Middle frontal gyrus (tissue), 1 donor: ENCODE data around the gene LY86.
A peak's percentile ranks its signal among the peaks of the same experiment; 100 is the strongest.
"Not testable (repeated sequence)": the region's sequence is repeated elsewhere in the genome, so short reads cannot be mapped to it uniquely, and the experiment has no call there.

ENCODE experiments used
- DNase-seq: peaks from one replicate; pipeline ENCODE4 v3.0.0-alpha.2; 2015; ENCODE audit warnings: low spot score; ENCODE audit errors: extremely low spot score

The LY86 gene

DNA sequence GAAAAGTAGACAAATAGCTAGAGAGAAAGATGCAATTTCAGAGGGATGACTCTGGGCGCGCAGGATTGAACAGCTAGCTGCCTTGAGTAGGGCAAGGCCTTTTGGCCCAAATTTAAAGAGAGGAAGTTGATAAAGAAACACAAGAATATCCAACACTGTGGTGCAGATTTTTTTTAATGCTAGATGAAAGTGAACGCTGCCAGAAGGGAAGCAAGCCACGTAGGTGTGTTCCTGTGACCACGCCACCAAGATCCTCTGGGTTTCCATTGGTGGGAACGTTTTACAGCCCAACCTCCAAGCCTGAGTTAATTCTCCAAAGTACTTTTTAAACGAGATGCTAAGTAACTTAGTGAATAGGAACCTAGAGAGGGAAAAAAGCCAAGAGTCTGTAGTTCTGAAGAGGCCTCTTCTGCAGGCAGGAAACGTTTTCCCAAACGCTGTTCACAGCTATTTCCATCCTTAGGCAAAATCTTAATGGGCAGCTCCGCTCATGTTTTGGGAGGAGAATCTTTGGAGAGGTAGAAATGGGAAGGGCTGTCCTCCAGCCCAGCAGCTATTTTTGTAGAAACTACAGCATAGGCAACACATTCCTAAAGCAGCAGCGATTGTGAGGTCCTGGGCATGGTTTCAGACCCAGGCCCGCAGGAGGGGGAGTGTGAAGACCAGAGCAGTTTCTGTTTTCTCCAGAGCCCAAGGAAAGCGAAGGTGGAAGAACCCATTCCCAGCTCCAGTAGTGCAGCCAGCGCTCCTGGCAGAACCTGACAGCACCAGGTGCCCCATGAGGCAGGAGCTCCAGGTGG, 8.2 kb downstream of the LY86 start:
- DNase-seq = peak; percentile 6

DNA sequence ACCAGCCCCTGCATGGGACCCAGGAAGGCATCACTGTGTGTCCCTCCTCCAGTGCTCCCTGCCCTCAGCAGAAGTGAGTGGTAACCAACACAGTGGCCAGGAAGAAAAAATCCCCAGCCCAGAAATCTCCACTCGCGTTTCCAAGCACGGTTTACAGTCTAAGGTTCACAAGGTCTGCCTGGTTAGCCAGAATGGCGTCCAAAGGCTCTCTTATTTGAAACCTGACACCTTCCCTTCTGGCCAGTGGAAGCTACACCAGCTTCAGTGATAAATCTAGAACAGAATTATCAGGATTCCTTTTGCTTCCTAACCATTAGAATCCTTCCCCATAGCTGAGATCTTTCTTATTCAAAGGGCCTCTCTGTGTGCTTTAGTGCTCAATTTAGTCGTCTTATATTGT, 9.2 kb downstream of the LY86 start:
- no peak for DNase-seq

DNA sequence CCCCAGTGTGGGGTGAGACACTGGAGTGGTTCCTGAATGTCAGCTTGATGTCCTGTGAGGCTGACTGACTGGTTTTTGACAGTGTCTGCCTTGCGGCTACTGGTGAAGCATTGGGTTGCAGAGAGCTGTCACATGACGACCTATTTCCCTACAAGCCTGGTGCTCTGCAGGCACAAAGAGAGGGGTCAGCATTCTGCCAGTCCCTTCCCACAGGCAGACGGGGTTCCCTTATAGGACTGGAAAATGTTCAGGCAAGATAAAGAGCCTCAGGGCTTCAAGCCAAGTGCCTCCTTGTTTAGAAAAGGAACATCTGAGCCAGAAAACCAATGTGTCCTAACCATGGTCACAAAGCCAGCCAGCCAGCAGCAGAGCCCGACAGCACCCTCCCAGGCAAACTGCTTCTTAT, 11.0 kb downstream of the LY86 start:
- DNase-seq = peak; percentile 39

DNA sequence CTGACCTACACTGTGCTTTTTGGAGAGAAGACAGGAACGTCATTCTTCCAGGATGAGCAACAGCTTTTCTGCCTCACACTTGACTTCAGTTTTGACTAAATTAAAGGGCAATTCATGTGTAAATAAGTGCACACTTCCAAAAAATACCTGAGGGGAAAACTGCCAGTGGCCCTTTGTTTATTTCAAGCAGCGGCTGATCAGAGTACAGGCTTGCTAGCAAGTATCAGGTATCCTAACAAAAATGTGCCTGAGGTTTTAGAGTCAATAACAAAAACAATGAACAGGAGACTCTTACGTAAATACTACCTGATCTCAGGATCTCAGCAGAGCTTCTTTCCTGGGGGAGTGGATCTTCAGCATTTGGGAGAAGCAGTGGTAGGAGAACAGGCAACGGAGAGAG, 12.4 kb downstream of the LY86 start:
- DNase-seq = no peak

DNA sequence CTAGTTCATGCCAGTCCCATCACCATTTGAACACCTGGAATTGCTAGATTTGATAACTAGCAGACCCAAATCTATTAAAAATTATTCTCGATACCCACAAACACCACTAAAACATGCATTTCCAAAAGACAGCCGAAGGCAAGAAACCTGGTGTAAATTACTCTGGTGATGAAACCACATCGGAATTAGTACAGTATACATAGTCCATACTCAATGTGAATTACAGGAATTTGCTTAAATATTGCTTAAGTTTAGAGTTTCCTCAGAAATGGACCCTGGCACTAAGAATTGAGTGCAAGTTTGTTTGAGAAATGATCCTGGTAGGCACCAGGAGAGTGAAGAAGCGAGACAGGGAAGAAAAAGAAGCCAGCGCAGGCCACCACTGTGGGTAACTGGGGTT, 13.7 kb downstream of the LY86 start:
- DNase-seq = no peak

DNA sequence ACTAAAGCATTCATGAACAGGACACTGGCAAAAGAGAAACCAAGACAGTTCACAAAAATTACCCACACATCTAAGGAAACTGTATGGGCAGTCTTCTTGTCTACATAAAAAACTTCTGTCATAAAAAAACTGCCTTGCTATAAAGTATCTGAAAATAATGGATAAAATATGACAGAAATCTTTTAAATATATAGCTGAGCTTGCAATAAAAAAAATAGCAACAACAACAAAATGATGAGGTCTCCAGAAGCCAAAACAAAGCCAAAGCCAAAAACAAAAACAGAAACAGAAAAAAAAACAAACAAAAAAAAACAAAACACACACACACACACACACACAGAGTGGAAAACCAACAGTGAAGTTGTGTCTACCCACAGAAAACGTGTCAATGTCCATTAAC, 14.8 kb downstream of the LY86 start:
- DNase-seq = no peak

DNA sequence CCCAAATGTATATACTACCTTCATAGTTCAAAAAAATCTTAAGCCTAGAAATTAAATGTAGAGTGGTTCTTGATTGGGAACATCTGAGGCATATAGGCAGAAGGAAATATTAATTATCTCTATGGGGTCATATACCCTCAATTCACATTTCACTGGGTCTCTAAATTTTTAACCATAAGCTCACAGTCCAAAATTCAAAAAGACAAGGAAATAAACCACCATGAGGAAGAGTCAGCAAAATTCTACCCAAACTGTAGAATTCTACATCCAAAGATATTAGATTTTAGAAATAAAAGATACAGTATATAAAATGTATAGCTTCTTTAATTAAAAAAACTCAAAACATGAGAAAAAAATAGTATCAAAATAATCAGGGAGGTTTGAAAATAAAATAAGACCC, 15.5 kb downstream of the LY86 start:
- DNase-seq = no peak

DNA sequence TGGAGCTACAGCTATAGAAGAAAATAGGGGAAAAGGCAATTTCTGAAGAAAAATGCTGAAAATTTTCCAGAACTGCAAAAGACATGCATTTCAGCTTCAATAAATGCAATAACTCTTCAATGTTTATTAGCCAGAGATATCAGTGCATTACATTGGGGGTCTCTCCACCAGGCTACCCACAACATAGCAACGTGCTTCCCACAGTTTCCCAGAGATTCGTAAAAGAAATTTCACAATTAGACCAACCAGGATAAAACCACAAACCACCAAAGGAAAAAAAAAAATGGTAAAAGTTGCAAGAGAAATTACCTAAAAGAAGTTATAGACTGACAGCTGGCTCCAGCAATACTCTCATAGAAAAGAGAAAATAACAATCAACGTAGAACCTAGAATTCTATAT, 16.0 kb downstream of the LY86 start:
- DNase-seq = no peak

DNA sequence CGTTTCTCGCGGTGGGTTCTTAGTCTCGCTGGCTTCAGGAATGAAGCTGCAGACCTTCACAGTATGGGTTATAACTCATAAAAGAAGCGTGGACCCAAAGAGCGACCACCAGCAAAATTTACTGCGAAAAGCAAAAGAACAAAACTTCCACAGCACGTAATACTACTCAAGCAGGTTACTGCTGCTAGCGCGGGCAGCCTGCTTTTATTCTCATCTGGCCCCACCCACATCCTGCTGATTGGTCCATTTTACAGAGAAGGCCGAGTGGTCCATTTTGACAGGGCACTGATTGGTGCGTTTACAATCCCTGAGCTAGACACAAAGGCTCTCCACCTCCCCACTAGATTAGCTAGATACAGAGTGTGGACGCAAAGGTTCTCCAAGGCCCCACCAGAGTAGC, 17.4 kb downstream of the LY86 start:
- DNase-seq = no peak

DNA sequence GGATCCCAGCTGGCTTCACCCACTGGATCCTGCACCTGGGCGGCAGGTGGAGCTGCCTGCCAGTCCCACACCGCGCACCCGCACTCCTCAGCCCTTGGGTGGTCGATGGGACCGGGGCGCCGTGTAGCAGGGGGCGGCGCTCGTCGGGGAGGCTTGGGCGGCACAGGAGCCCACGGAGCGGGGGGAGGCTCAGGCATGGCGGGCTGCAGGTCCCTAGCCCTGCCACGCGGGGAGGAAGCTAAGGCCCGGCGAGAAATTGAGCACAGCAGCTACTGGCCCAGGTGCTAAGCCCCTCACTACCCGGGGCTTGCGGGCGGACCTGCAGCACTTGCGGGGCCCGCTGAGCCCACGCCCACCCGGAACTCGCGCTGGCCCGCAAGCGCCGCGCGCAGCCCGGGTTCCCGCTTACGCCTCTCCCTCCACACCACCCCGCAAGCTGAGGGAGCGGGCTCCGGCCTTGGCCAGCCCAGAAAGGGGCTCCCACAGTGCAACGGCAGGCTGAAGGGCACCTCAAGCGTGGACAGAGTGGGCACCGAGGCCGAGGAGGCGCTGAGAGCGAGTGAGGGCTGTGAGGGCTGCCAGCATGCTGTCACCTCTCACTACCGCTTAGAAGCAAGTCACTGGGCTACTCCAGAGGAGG, 18.0 kb downstream of the LY86 start:
- not testable (repeated sequence) for DNase-seq

DNA sequence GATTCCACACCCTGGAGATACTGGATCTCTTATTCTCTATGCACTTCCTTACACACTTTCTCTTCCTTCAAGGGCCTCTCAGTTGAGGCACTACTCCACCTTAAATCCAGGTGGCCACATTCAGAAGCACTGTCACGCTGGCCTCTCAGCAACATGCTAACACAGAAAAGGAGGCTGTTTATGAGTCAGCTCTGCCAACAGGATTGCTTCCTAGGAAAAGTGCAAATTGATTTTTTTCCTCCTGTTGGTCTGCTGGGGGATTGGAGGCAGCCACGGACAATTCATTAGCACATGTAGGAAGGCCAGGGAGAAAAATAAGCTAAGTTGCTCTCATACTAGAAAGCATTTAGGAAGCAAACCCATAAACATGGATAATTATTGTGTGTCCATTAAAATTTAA, 20.9 kb downstream of the LY86 start:
- DNase-seq = no peak

DNA sequence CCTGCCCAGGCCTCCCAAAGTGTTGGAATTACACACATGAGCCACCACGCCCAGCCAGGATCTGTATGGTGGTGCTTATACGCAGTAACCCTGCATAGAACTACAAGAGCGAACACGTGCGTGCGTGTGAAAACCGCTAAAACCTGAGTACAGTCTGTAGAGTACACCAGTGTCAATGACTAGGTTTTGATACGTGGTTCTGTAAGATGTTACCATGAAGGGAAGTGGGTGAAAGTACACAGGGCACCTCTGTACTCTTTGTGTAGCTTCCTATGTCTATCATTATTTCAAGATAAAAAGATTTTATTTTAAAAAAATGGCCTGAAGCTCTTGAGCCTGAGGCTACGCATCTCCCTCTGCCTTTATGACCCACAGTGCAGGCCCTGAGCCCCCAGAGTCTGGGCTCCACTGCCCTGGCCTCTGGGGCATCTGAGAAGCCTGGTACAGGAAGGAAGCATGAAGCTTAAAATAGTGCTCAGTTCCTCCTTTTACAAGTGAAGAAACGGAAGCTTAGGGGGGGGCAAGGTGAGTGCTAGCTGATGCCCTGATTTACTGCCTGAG, 21.6 kb downstream of the LY86 start:
- DNase-seq = no peak

DNA sequence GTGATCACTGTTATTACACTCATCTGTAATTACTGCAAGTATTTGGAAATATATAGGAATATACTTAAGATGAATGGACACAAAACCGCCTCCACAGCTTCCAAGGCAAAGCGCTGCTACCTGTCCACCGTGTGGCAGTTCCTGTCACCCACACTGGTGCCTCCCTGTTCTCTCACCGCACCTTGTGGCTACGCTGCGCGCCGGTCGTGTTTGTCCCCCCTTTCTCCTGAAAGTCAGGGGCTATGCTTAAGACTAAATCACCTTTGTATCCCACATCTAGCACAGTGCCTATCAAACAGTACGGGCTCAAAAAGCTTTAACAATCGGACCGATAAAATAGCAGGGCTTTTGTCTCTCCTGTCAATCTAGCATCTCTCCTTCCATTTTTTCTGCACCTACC, 23.0 kb downstream of the LY86 start:
- no peak for DNase-seq

DNA sequence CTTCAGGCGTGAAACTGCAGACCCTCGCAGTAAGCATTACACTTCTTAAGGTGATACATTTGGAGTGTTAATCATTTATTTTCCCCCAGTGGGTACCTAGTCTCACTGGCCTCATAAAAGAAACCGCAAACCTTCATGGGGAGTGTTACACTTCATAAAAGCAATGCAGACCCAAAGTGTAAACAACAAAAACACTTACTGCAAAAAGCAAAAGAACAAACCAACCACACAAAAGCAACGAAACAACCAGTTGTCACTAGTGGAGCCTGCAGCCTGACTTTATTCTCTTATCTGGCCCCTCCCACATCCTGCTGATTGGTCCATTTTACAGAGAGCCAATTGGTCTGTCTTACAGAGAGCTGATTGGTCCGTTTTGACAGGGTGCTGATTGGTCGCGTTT, 23.8 kb downstream of the LY86 start:
- no peak for DNase-seq

DNA sequence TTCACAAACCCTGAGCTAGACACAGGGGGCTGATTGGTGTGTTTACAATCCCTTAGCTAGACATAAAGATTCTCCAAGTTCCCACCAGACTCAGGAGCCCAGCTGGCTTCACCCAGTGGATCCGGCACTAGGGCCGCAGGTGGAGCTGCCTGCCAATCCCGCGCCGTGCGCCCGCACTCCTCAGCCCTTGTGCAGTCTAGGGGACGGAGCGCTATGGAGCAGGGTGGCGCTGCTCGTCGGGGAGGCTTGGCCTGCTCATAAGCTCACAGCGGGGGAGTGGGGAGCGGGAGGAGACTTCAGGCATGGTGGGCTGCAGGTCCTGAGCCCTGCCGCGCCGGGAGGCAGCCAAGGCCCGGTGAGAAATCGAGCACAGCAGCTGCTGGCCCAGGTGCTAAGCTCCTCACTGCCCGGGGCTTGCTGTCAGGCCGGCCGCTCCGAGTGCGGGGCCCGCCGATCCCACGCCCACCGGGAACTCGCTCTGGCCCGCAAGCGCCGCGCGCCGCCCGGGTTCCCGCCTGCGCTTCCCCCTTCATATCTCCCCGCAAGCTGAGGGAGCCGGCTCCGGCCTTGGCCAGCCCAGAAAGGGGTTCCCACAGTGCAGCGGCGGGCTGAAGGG, 24.7 kb downstream of the LY86 start:
- DNase-seq = not testable (repeated sequence)

DNA sequence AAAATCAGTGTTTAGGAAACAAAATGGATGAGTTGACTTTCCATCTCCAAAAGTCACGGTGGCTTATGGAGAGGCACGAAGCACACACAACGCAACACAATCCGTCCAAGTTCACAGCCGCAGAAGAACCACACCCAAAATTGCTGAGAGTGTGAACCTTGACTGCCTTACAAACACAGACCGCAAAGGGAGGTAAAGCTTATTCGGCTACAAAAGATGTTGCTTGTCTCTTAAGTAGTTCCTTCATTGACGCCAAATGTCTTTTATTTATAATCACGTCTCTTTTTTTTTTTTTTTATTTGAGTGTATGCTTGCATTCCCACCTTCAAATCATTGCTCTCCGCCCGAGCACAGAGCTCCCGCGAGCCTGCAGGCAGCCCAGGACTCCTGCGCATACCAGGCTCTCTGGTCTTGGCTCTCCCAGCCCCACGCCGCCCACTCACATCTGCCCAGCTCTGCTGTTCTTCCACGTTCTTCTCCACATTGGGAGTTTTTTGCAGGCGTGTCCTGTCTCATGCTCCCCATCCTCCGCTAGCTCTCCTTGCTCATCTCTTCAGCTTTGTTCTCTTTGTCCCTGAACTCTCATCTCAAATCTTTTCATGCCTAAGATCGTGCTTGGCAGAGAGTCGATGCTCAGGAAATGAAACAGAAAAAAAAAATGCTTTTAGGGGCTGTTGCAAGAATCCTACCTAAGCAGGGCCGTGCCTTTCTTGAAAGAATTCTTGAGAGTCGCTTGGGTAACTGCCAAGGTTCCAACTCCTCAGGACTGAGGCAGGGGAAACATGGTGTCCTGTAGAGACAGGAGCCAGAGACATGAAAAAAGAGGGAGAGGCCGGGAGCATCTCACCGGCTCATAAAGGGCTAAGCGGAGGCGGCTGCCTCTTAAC, 25.8 kb downstream of the LY86 start:
- peak; percentile 39 for DNase-seq

DNA sequence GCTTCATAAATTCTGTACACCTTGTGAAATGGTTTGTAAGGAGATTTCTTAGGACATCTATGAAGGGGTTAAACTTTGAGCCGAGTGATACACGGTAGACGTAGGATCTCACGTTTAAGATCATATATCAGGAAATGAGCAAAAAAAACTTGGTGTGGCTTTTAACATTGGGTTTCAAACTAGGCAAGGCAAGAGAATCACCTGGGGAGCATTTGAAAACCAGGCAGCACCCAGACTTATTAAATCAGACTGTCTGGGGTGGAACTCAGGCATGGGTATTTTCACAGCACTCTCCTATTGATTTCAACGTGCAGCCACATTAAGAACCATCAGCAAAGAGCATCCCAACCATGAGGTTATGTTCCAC, 26.4 kb downstream of the LY86 start:
- no peak for DNase-seq

DNA sequence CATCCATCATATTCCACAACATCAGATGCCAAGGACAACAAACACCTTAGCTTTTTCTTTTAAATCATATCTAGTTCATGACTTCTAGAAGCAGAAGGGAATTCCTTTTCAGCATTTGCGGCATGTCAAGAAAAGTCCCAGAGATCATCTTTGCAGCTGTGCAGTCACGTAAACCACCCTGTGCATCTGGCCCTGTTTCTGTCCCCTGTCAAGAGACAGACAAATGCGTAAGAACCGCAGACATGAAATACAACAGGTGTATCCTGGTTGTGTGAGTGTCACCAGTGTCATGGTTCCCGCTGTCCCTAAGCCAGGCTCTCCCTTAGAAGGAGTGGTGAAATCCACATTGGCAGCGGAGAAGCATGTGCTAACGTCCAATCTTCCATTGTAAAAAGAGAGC, 28.1 kb downstream of the LY86 start:
- DNase-seq = no peak

DNA sequence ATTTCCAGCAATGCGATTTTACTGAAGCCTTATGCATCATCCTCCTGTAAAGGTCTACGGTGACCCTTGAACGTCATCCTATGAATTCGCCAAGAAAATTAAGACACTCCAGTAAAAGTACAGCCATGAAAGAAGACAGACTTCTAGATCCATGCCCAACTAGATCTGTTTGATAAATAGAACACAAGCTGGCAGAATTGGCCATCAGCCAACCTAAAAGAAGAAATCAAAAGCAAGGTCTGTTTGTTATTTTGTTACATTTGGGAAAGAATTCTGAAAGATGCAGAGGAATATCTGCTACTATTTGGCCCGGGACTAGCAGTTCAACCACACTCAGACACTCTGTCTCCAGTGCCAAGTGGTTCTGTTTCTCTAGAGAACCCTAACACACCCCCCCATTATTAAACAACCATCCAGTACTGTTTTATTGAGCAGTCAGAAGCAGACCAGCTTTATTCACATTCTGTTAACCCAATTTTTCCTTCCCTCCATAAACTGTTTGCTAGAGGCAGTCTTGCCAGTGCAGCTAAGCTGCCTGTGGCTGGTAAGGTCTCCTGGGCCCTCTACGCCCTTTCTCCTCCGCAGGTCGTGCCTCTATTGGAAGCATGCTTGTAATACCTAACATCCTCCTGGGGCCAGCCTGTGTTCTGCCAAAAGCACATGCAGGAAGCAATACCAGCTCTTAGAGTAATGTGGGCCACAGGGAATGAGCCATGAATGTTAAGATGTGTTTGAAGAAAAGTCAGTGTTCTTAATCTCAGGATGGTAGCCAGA, 30.7 kb downstream of the LY86 start:
- no peak for DNase-seq

DNA sequence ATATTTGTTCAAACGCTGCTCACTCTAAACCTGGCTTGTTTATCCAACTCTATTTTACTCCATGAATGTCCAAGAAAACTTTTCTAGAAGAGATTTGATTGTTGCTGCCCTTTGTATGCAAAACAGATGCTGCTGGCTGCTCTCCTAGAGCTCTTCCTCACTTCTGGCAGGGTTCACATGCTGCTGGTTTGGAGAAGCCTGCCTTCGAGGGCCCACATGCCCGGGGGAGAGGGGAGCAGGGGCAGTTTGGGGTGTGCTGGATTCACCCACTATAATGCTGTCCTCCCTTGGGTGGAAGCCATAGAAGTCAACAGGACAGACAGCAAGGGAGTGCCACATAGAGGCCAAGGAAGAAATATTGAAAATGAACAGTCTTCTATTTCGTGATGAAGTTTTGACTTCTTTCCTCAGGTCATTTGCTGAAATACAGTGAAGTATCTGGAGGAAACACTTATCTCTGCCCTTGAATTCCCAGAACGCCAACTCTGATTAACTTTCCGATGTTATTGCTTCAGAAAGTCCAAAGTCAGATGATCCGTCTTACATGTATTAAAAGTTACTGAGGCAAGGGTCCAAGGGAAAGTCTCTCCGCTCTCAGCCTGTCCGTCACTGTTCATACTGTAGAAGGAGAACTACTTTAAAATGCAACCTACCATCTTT, 32.4 kb downstream of the LY86 start:
- DNase-seq = no peak
